PFSK-1 (cell line): ENCODE measurements around the gene KIF26B.

Source experiments
- POLR2AphosphoS5 ChIP-seq: IDR thresholded peaks from 2 replicates; pipeline ENCODE4 v1.6.1; 2012; ENCODE audit warnings: low read depth, mild to moderate bottlenecking, control low read depth, low read length, moderate library complexity
- TF ChIP-seq, protein P1 (sequence below), 2 experiments: IDR thresholded peaks; 2 replicates each; pipeline versions ENCODE4 v1.6.1 to v1.8.0; 2011 to 2012; ENCODE audit warnings: low read depth in 2 of 2, low read length in 2 of 2, control low read depth in 1 of 2, inconsistent platforms in 1 of 2, mild to moderate bottlenecking in 1 of 2, moderate library complexity in 1 of 2; ENCODE audit not compliant: insufficient read depth in 1 of 2

DNA sequence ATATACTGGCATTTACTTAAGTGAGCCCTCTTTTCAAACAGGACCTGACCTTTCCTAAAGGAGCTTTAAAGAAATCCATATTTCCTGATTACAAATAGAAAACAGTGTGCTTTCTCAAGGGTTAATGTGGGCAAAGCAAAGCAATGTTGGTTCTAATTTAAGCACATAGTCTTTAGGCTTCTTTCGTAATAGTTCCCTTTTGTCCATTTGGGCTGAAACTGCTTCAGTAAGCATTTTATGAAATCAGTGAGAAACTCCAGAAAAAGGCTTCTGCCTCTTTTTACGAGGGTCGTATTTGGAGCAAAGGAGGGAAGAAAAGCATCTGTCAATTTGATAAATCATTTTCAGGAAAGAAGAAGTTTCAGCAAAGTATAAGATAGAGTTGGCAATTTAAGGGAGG, 331.2 kb downstream of the KIF26B start:
- TF ChIP-seq POLR2AphosphoS5, result no peak
- TF ChIP-seq, protein P1, sequence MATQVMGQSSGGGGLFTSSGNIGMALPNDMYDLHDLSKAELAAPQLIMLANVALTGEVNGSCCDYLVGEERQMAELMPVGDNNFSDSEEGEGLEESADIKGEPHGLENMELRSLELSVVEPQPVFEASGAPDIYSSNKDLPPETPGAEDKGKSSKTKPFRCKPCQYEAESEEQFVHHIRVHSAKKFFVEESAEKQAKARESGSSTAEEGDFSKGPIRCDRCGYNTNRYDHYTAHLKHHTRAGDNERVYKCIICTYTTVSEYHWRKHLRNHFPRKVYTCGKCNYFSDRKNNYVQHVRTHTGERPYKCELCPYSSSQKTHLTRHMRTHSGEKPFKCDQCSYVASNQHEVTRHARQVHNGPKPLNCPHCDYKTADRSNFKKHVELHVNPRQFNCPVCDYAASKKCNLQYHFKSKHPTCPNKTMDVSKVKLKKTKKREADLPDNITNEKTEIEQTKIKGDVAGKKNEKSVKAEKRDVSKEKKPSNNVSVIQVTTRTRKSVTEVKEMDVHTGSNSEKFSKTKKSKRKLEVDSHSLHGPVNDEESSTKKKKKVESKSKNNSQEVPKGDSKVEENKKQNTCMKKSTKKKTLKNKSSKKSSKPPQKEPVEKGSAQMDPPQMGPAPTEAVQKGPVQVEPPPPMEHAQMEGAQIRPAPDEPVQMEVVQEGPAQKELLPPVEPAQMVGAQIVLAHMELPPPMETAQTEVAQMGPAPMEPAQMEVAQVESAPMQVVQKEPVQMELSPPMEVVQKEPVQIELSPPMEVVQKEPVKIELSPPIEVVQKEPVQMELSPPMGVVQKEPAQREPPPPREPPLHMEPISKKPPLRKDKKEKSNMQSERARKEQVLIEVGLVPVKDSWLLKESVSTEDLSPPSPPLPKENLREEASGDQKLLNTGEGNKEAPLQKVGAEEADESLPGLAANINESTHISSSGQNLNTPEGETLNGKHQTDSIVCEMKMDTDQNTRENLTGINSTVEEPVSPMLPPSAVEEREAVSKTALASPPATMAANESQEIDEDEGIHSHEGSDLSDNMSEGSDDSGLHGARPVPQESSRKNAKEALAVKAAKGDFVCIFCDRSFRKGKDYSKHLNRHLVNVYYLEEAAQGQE (IDR thresholded peaks at IDR 0.05; ENCODE audit: insufficient read depth in 1 of 2, low read depth in 2 of 2, low read length in 2 of 2), result no peak
